Neural cell (in vitro differentiated cells): ENCODE data around the gene C1orf141.

Source experiments
- CTCF ChIP-seq: fragments of 450-650 bp; IDR thresholded peaks from 2 replicates; pipeline ENCODE4 v1.5.1; 2014; ENCODE audit warnings: antibody characterized with exemption, mild to moderate bottlenecking, moderate library complexity; ENCODE audit not compliant: poor library complexity, severe bottlenecking
- EP300 ChIP-seq: fragments of 450-650 bp; conservative IDR thresholded peaks from 2 replicates; pipeline ENCODE4 v1.6.1; 2014; ENCODE audit warnings: antibody characterized with exemption, mild to moderate bottlenecking, moderate library complexity; ENCODE audit not compliant: poor library complexity, severe bottlenecking
- EZH2 ChIP-seq: fragments of 200-600, 300-800 bp; shearing (Covaris generic), sonication (generic); IDR thresholded peaks from 2 replicates; pipeline ENCODE4 v1.6.1; 2014; ENCODE audit warnings: antibody characterized with exemption, low read length, borderline replicate concordance, mild to moderate bottlenecking; ENCODE audit not compliant: insufficient read depth, poor library complexity, severe bottlenecking
- POLR2AphosphoS5 ChIP-seq: IDR thresholded peaks from 2 replicates; pipeline ENCODE4 v1.6.1; 2012
- RAD21 ChIP-seq: fragments of 450-650 bp; conservative IDR thresholded peaks from 2 replicates; pipeline ENCODE4 v1.6.1; 2014; ENCODE audit warnings: antibody characterized with exemption, mild to moderate bottlenecking, moderate library complexity
- SMC3 ChIP-seq: fragments of 450-650 bp; conservative IDR thresholded peaks from 2 replicates; pipeline ENCODE4 v1.6.1; 2014; ENCODE audit warnings: antibody characterized with exemption, mild to moderate bottlenecking, moderate library complexity; ENCODE audit not compliant: poor library complexity
- TAF1 ChIP-seq: IDR thresholded peaks from 2 replicates; pipeline ENCODE4 v1.6.1; 2012; ENCODE audit warnings: low read depth
- TF ChIP-seq, protein P1 (sequence below): IDR thresholded peaks from 2 replicates; pipeline ENCODE4 v1.6.1; 2012; ENCODE audit warnings: borderline replicate concordance

DNA sequence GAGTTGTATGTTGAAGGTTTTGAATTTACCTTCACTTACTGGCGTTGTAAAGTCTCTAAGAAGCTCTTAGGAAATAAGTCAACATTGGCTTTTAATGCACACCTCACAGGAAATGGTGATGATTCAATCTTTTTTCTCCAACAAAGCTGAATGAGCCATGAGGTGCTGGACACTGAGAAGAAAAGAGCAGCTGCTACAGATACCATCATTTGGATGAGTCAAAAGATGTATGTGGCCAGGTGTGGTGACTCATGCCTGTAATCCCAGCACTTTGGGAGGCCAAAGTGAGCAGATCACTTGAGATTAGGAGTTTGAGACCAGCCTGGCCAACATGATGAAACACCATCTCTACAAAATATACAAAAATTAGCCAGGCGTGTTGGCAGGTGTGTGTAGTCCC is 28.2 kb upstream of the C1orf141 start:
- no peak for TF ChIP-seq EP300
- TF ChIP-seq CTCF, result no peak
- no peak for TF ChIP-seq RAD21
- TF ChIP-seq POLR2AphosphoS5, result no peak
- TF ChIP-seq, protein P1, sequence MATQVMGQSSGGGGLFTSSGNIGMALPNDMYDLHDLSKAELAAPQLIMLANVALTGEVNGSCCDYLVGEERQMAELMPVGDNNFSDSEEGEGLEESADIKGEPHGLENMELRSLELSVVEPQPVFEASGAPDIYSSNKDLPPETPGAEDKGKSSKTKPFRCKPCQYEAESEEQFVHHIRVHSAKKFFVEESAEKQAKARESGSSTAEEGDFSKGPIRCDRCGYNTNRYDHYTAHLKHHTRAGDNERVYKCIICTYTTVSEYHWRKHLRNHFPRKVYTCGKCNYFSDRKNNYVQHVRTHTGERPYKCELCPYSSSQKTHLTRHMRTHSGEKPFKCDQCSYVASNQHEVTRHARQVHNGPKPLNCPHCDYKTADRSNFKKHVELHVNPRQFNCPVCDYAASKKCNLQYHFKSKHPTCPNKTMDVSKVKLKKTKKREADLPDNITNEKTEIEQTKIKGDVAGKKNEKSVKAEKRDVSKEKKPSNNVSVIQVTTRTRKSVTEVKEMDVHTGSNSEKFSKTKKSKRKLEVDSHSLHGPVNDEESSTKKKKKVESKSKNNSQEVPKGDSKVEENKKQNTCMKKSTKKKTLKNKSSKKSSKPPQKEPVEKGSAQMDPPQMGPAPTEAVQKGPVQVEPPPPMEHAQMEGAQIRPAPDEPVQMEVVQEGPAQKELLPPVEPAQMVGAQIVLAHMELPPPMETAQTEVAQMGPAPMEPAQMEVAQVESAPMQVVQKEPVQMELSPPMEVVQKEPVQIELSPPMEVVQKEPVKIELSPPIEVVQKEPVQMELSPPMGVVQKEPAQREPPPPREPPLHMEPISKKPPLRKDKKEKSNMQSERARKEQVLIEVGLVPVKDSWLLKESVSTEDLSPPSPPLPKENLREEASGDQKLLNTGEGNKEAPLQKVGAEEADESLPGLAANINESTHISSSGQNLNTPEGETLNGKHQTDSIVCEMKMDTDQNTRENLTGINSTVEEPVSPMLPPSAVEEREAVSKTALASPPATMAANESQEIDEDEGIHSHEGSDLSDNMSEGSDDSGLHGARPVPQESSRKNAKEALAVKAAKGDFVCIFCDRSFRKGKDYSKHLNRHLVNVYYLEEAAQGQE, result no peak
- TF ChIP-seq EZH2, result no peak
- TF ChIP-seq TAF1, result no peak
- no peak for TF ChIP-seq SMC3
